ENCODE data around the gene TMC1. TPM values are rescaled to one million over a fixed set of nuclear protein-coding genes. Genes with fewer than 3 reads are reported as not detected.

The TMC1 gene
- total and polyA plus RNA-seq, 10 of the 15 experiments (the other 5 are each of a cell fraction or from before 2014, with no cell fraction given), result 0.06 to 0.94 (median 0.40) TPM; not detected in 1

DNA sequence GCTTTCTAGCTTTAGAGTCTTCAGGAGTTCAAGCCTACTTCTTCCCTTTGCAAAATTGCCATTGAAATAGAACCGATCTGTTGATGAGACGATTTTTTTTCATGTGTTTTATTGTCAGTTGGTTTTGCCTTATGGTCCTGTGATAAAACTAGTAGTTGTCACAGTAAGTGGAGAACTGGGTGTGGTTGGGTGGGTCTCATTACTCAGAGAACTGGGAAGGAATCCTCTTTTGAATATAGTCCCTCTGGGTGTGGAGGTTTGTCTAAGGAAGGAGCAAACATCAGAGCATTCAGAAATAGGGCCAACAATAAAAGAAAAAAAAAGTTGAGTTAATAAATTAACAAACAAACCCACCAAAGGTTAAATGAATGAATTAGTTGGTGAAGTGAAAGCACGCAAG lies 362.5 kb downstream of the TMC1 start:
- H3K27me3 ChIP-seq (replicated peaks in 1 of 2; ENCODE audit: control insufficient read depth in 2 of 2, insufficient read depth in 2 of 2, low read length in 1 of 2), result no peaks in the 10 kb centered on the region
- ChIA-PET RAD21 (ENCODE audit: unreplicated experiment) (no interaction called here), SMC1A (ENCODE audit: uncharacterized antibody, unreplicated experiment) (no interaction called here), POLR2A (no interaction called here), CTCF (interaction anchor here (0.5 to 1.3 kb wide), 2 partner anchors 12 to 175 kb away, joined by 3 read pairs; no protein-coding TSS in a partner anchor)
- in situ Hi-C loops (cut with MboI), result no loop called here
- no peak overlapping the region for H2AFZ ChIP-seq (ENCODE audit: control insufficient read depth, low read depth, low read length)
- no peaks in the 10 kb centered on the region for H4K20me1 ChIP-seq (ENCODE audit: control insufficient read depth, insufficient read depth)
- FAIRE-seq (no peak), DNase-seq (ENCODE audit: low read depth, low spot score) (no peak), ATAC-seq (no peak)
- H3K4me1 ChIP-seq (ENCODE audit: control insufficient read depth, insufficient read depth, low read length), result no peaks in the 10 kb centered on the region
- no peaks in the 10 kb centered on the region for H3K36me3 ChIP-seq (ENCODE audit: control insufficient read depth in 2 of 2, insufficient read depth in 2 of 2, low read length in 1 of 2)
- H3K9me3 ChIP-seq (replicated peaks; ENCODE audit: control insufficient read depth, insufficient read depth, low read length), result no peaks in the 10 kb centered on the region
- no peaks in the 10 kb centered on the region for H3K79me2 ChIP-seq (ENCODE audit: control insufficient read depth, insufficient read depth, low read length)
- H3K4me3 ChIP-seq, result no peak overlapping the region
- intact Hi-C loops (cut with micrococcal nuclease; ENCODE audit: unreplicated experiment), result no loop called here
- no peak overlapping the region for H3K27ac ChIP-seq (ENCODE audit: control insufficient read depth, insufficient read depth)
- no peak for TF ChIP-seq FOXM1 (IDR thresholded peaks at IDR 0.05; ENCODE audit: low read depth, low read length)
- no peak for TF ChIP-seq KDM1A (IDR thresholded peaks at IDR 0.05; ENCODE audit: borderline replicate concordance)
- TF ChIP-seq RELB (IDR thresholded peaks at IDR 0.05; ENCODE audit: low read depth), result no peak
- no peak for TF ChIP-seq ZNF274 (IDR thresholded peaks at IDR 0.05; ENCODE audit: insufficient read depth, insufficient read length)
- TF ChIP-seq KLF5 (IDR thresholded peaks at IDR 0.05; ENCODE audit: partially characterized antibody), result no peak
- no peak for TF ChIP-seq BACH1 (IDR thresholded peaks at IDR 0.05; ENCODE audit: borderline replicate concordance)
- H3K9ac ChIP-seq (ENCODE audit: control insufficient read depth, insufficient read depth, low read length), result no peak overlapping the region
- no TSS peak for BruUV-seq (replicated peaks)
- H3K4me2 ChIP-seq (ENCODE audit: control insufficient read depth, insufficient read depth), result no peak overlapping the region
- WGBS (ENCODE audit: insufficient coverage, insufficient replicate concordance, low lambda C conversion rate, missing lambda C conversion rate), result 27% methylated on average over 3 of the region's 3 CpGs

DNA sequence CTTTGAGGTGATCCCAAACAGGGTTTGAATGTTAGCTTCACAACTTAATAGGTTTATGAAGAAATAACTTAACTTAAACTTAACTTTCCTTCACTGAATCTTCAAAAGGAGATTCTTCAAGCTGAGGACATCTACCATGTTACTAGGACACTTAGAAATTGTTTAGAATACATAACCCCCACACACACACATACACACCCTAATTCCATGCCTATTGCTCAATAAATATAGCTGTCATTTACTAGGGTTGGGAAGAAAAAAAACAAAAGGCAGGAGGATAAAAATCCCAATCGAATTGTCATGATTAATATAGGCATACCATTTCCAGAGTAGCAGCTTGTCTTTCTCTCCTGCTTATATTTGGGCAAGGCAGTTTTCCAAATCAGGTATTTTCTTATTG lies 363.1 kb downstream of the TMC1 start:
- Histone ChIP-seq H3K27me3 (replicated peaks in 1 of 2; ENCODE audit: control insufficient read depth in 2 of 2, insufficient read depth in 2 of 2, low read length in 1 of 2) (no peaks in the 10 kb centered on the region), H3K9me3 (replicated peaks; ENCODE audit: control insufficient read depth, insufficient read depth, low read length) (no peaks in the 10 kb centered on the region), H3K27ac (ENCODE audit: control insufficient read depth, insufficient read depth) (no peak overlapping the region), H3K36me3 (ENCODE audit: control insufficient read depth in 2 of 2, insufficient read depth in 2 of 2, low read length in 1 of 2) (no peaks in the 10 kb centered on the region), H3K4me2 (ENCODE audit: control insufficient read depth, insufficient read depth) (no peak overlapping the region), H3K9ac (ENCODE audit: control insufficient read depth, insufficient read depth, low read length) (no peak overlapping the region), H3K79me2 (ENCODE audit: control insufficient read depth, insufficient read depth, low read length) (no peaks in the 10 kb centered on the region), H3K4me3 (no peak overlapping the region), H4K20me1 (ENCODE audit: control insufficient read depth, insufficient read depth) (no peaks in the 10 kb centered on the region), H2AFZ (ENCODE audit: control insufficient read depth, low read depth, low read length) (no peak overlapping the region), H3K4me1 (ENCODE audit: control insufficient read depth, insufficient read depth, low read length) (no peaks in the 10 kb centered on the region)
- POLR2A ChIA-PET, result no interaction called here
- DNase-seq (ENCODE audit: low read depth, low spot score) (no peak), ATAC-seq (no peak), FAIRE-seq (no peak)
- in situ Hi-C loops (cut with MboI) (no loop called here), intact Hi-C loops (cut with micrococcal nuclease; ENCODE audit: unreplicated experiment) (no loop called here)
- TF ChIP-seq JUNB (IDR thresholded peaks at IDR 0.05) (no peak), RELA (IDR thresholded peaks at IDR 0.05; ENCODE audit: borderline replicate concordance, partially characterized antibody) (no peak), ZNF622 (IDR thresholded peaks at IDR 0.05) (no peak), NR2F1 (conservative IDR thresholded peaks at IDR 0.05) (no peak), SKIL (IDR thresholded peaks at IDR 0.05; ENCODE audit: low read depth, poor library complexity, severe bottlenecking) (no peak), HDAC2 (IDR thresholded peaks at IDR 0.05) (no peak)
- CTCF ChIA-PET, result interaction anchor here (0.5 to 1.0 kb wide), 2 partner anchors 29 to 174 kb away, joined by 3 read pairs; no protein-coding TSS in a partner anchor
- SMC1A ChIA-PET (ENCODE audit: uncharacterized antibody, unreplicated experiment), result interaction anchor here (0.7 kb wide), 1 partner anchor 9 kb away, joined by 3 read pairs; no protein-coding TSS in a partner anchor
- RAD21 ChIA-PET (ENCODE audit: unreplicated experiment), result no interaction called here
- 0% methylated on average over 1 of the region's 1 CpG for WGBS (ENCODE audit: insufficient coverage, insufficient replicate concordance, low lambda C conversion rate, missing lambda C conversion rate)
- no TSS peak for BruUV-seq (replicated peaks)

Data from GM12878 (cell line).